ENCODE measurements around the gene HASPIN. TPM values are rescaled to one million over a fixed set of nuclear protein-coding genes. Genes with fewer than 3 reads are reported as not detected.

The HASPIN gene
- total and polyA plus RNA-seq, 2 of the 13 experiments (the other 11 are each of a cell fraction or from before 2014, with no cell fraction given): 2.7 to 8.1 TPM

GRCh38 chr17:3723556-3724377 is at the start of gene HASPIN (continued):
- TF ChIP-seq FUBP1 (CRISPR knock-in tag; IDR thresholded peaks at IDR 0.05; ENCODE audit: borderline replicate concordance) (no peak), JUN (CRISPR knock-in tag; IDR thresholded peaks at IDR 0.05) (no peak), MEIS1 (CRISPR knock-in tag; IDR thresholded peaks at IDR 0.05; ENCODE audit: borderline replicate concordance) (peak; percentile 52; the same call in 1 of the 2 replicates), KDM2A (CRISPR knock-in tag; IDR thresholded peaks at IDR 0.05; ENCODE audit: borderline replicate concordance, low read depth) (peak; percentile 96), TBL1XR1 (IDR thresholded peaks at IDR 0.05; ENCODE audit: borderline replicate concordance, low read length, partially characterized antibody) (peak; percentile 57), TEAD3 (CRISPR knock-in tag; optimal IDR thresholded peaks at IDR 0.05; ENCODE audit: borderline replicate concordance) (peak; percentile 49), FOXA1 (IDR thresholded peaks at IDR 0.05) (no peak), FOXA1 (CRISPR knock-in tag; IDR thresholded peaks at IDR 0.05) (peak; percentile 63), ZNF329 (CRISPR knock-in tag; IDR thresholded peaks at IDR 0.05; ENCODE audit: low read depth) (no peak), ZNF430 (CRISPR knock-in tag; IDR thresholded peaks at IDR 0.05) (peak; percentile 91), NR0B2 (CRISPR knock-in tag; IDR thresholded peaks at IDR 0.05) (peak; percentile 75; the same call in 1 of the 2 replicates), KAT8 (CRISPR knock-in tag; IDR thresholded peaks at IDR 0.05) (peak; percentile 95), HIVEP1 (CRISPR knock-in tag; IDR thresholded peaks at IDR 0.05) (peak; percentile 79), FOXP4 (CRISPR knock-in tag; IDR thresholded peaks at IDR 0.05) (peak; percentile 50; the same call in 1 of the 2 replicates), XRCC5 (optimal IDR thresholded peaks at IDR 0.05; ENCODE audit: low read length) (peak; percentile 53), SIX4 (CRISPR knock-in tag; IDR thresholded peaks at IDR 0.05) (peak; percentile 45; the same call in 1 of the 2 replicates), REPIN1 (CRISPR knock-in tag; IDR thresholded peaks at IDR 0.05; ENCODE audit: borderline replicate concordance, low read depth) (peak; percentile 96), CREM (IDR thresholded peaks at IDR 0.05) (no peak; the same call in 1 of the 2 replicates), CREM (CRISPR knock-in tag; IDR thresholded peaks at IDR 0.05) (peak; percentile 63; the same call in 1 of the 2 replicates), E2F5 (CRISPR knock-in tag; conservative IDR thresholded peaks at IDR 0.05) (peak; percentile 99), TRIM24 (CRISPR knock-in tag; IDR thresholded peaks at IDR 0.05) (no peak), ZNF276 (CRISPR knock-in tag; IDR thresholded peaks at IDR 0.05; ENCODE audit: low read depth) (no peak), KDM3A (CRISPR knock-in tag; IDR thresholded peaks at IDR 0.05; ENCODE audit: low read depth) (peak; percentile 60)

All from HepG2 (cell line).